ENCODE data around the gene TIMM9. TPM values are rescaled to one million over a fixed set of nuclear protein-coding genes. Genes with fewer than 3 reads are reported as not detected.

TIMM9 gene
- total RNA-seq, 1 experiment from 2014 or later: 44.5 TPM

DNA sequence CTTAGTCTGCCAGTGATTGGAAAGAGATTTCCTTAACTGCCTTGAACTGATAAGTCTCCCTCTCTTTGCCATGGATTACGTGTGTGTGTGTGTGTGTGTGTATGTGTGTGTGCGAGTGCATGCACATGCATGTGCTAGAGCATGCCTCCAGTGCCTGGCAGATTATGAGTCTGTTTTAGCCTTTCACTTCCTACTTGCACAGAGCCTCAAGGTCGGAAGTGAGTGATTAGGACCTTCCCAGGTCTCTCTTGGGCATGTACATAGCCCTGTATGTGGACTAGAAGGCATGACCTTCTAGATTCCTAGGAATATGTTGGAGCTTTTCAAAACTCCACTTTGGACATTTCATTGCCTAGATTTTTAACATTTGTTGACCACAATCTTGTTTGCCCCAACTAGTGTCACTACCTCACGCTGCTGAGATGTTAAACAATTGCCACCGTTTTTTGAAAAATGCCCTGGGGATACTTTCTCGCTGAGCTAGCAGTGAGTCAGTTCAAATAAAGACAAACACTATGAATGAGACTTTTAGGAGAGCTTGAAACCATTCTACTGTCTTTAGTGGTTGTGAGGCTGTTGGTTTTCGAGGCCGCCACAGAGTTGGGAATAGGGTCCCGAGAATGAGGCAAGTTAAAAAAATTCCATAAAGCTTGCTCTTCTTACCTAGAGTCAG, 28.4 kb upstream of the TIMM9 start:
- H3K36me3 Mint-ChIP-seq (ENCODE audit: insufficient read depth, unreplicated experiment): no peaks in the 10 kb centered on the region
- TF ChIP-seq, protein P1, sequence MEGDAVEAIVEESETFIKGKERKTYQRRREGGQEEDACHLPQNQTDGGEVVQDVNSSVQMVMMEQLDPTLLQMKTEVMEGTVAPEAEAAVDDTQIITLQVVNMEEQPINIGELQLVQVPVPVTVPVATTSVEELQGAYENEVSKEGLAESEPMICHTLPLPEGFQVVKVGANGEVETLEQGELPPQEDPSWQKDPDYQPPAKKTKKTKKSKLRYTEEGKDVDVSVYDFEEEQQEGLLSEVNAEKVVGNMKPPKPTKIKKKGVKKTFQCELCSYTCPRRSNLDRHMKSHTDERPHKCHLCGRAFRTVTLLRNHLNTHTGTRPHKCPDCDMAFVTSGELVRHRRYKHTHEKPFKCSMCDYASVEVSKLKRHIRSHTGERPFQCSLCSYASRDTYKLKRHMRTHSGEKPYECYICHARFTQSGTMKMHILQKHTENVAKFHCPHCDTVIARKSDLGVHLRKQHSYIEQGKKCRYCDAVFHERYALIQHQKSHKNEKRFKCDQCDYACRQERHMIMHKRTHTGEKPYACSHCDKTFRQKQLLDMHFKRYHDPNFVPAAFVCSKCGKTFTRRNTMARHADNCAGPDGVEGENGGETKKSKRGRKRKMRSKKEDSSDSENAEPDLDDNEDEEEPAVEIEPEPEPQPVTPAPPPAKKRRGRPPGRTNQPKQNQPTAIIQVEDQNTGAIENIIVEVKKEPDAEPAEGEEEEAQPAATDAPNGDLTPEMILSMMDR (IDR thresholded peaks at IDR 0.05; ENCODE audit: unreplicated experiment): no peak
- peaks cover 13% of the 10 kb centered on the region for H3K4me1 Mint-ChIP-seq (ENCODE audit: low read depth, unreplicated experiment)
- intact Hi-C loops (cut with micrococcal nuclease; ENCODE audit: unreplicated experiment): no loop called here
- CTCF ChIA-PET: interaction anchor here (0.7 kb wide), 1 partner anchor 42 kb away, joined by 3 read pairs; no protein-coding TSS in a partner anchor
- H3K27ac Mint-ChIP-seq (ENCODE audit: unreplicated experiment): no peak overlapping the region
- DNase-seq: no peak
- H3K9me3 Mint-ChIP-seq (ENCODE audit: low read depth, unreplicated experiment): no peaks in the 10 kb centered on the region
- H3K27me3 Mint-ChIP-seq (ENCODE audit: unreplicated experiment): no peaks in the 10 kb centered on the region
- H3K4me3 Mint-ChIP-seq (ENCODE audit: low read depth, unreplicated experiment): no peak overlapping the region
- no TSS peak for BruUV-seq (replicated peaks)

DNA sequence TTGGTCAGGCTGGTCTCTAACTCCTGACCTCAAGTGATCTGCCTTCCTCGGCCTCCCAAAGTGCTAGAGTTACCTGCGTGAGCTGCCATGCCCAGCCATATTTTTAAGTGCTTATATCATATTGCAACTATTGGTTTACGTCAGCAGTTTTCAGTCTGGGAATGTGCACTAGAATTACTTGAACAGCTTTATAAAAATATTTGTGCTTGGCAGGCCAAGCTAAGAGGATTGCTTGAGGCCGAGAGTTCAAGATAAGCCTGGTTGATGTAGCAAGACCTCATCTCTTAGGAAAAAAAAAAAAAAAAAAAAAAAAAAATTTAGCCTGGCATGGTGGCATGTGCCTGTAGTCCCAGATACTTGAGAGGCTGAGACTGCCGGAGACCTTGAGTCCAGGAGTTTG, 17.3 kb upstream of the TIMM9 start:
- no peak overlapping the region for H3K27ac Mint-ChIP-seq (ENCODE audit: unreplicated experiment)
- CTCF ChIA-PET: interaction anchor here (0.6 to 0.7 kb wide), 2 partner anchors 87 to 198 kb away, joined by 3 to 4 read pairs; no protein-coding TSS in a partner anchor
- peaks cover 5% of the 10 kb centered on the region for H3K36me3 Mint-ChIP-seq (ENCODE audit: insufficient read depth, unreplicated experiment)
- intact Hi-C loops (cut with micrococcal nuclease; ENCODE audit: unreplicated experiment): no loop called here
- H3K9me3 Mint-ChIP-seq (ENCODE audit: low read depth, unreplicated experiment): no peaks in the 10 kb centered on the region
- TF ChIP-seq, protein P1 (IDR thresholded peaks at IDR 0.05; ENCODE audit: unreplicated experiment): no peak
- no peak for DNase-seq
- no peaks in the 10 kb centered on the region for H3K27me3 Mint-ChIP-seq (ENCODE audit: unreplicated experiment)
- H3K4me3 Mint-ChIP-seq (ENCODE audit: low read depth, unreplicated experiment): no peak overlapping the region
- H3K4me1 Mint-ChIP-seq (ENCODE audit: low read depth, unreplicated experiment): no peaks in the 10 kb centered on the region
- BruUV-seq (replicated peaks): no TSS peak

GRCh38 chr14:58439476-58439875, 12.1 kb upstream of the TIMM9 start:
- Mint-ChIP-seq H3K9me3 (ENCODE audit: low read depth, unreplicated experiment) (no peaks in the 10 kb centered on the region), H3K4me1 (ENCODE audit: low read depth, unreplicated experiment) (no peaks in the 10 kb centered on the region), H3K27ac (ENCODE audit: unreplicated experiment) (no peak overlapping the region), H3K36me3 (ENCODE audit: insufficient read depth, unreplicated experiment) (no peaks in the 10 kb centered on the region), H3K4me3 (ENCODE audit: low read depth, unreplicated experiment) (no peak overlapping the region), H3K27me3 (ENCODE audit: unreplicated experiment) (no peaks in the 10 kb centered on the region)
- no TSS peak for BruUV-seq (replicated peaks)
- CTCF ChIA-PET: no interaction called here
- TF ChIP-seq, protein P1 (IDR thresholded peaks at IDR 0.05; ENCODE audit: unreplicated experiment): no peak
- no peak for DNase-seq
- intact Hi-C loops (cut with micrococcal nuclease; ENCODE audit: unreplicated experiment): no loop called here

DNA sequence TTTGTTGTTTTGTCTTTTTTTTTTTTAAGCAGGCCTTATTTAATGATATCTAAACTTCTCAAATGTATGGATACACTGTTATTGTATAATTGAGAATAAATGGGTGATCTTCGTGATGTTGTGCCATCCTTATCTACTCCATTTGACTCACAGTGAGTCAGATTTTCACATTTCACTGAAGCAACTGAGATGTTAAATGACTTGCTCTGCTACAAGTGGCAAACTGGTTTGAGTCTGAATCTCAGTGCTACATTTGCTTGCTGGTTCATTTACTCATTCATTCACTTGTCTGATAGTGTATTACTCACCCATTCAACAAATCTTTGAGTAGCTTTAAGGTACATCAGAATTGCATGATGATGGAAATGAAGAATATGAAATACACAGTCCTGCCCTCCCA, 2.8 kb upstream of the TIMM9 start:
- intact Hi-C loops (cut with micrococcal nuclease; ENCODE audit: unreplicated experiment): no loop called here

More for the DNA sequence above, 2.8 kb upstream of the TIMM9 start:
- CTCF ChIA-PET: no interaction called here
- no peaks in the 10 kb centered on the region for H3K27me3 Mint-ChIP-seq (ENCODE audit: unreplicated experiment)
- TF ChIP-seq, protein P1 (IDR thresholded peaks at IDR 0.05; ENCODE audit: unreplicated experiment): no peak
- peaks cover 31% of the 10 kb centered on the region for H3K36me3 Mint-ChIP-seq (ENCODE audit: insufficient read depth, unreplicated experiment)
- BruUV-seq (replicated peaks): no TSS peak
- no peak overlapping the region for H3K27ac Mint-ChIP-seq (ENCODE audit: unreplicated experiment)
- no peaks in the 10 kb centered on the region for H3K9me3 Mint-ChIP-seq (ENCODE audit: low read depth, unreplicated experiment)
- no peak overlapping the region for H3K4me3 Mint-ChIP-seq (ENCODE audit: low read depth, unreplicated experiment)
- peaks cover 2% of the 10 kb centered on the region for H3K4me1 Mint-ChIP-seq (ENCODE audit: low read depth, unreplicated experiment)
- no peak for DNase-seq
